Stimulated activated CD4-positive, alpha-beta T cell treated with anti-CD3 and anti-CD28 coated beads, Interleukin-1b, Interleukin-23, amount 100 ng/mL, for 48 hours (primary cell): ENCODE measurements around the gene CD68.
A peak's percentile ranks its signal among the peaks of the same experiment; 100 is the strongest.
"Not testable (repeated sequence)": the region's sequence is repeated elsewhere in the genome, so short reads cannot be mapped to it uniquely, and the experiment has no call there.

Experiments
- DNase-seq: peaks from one replicate; pipeline ENCODE4 v3.0.0-alpha.2; 2020

The CD68 gene

DNA sequence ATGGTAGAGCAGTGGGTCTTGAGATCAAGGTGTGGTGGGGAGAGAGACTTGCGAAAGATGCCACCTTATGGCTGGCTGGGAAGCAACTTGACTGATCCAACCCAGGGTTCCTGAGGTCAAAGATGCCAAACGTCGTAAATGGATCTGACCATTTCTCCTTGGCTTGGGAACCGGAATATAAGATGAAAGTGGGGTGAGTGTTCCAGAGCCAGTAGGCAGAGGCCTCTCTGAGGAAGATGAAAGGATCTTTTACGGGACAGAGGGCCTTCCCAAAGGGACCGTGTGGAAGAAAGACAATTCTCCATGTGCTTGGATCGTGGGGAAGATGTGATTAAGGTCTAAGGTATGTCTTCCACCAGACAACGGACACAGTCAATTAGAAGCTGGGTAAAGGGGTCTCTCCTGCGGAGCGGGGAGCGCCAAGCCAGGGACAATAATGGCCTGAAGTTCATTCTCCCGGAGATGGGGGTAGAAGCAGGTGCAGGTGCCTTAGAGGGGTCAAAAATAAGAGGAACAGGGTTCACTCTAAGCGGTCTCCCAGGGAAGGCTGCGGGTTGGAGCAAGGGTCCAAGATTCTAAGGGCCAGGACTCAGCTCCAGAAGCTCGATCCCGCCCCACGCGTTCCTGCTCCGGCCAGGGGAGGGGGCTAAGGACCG lies 34.5 kb downstream of the CD68 start:
- DNase-seq = no peak

GRCh38 chr17:7614425-7615264 lies 35.2 kb downstream of the CD68 start, which contains the start of gene FXR2:
Gene FXR2, minus strand, starts transcription at chr17:7614897. Its CDS starts 365 bp downstream, at chr17:7614532.
- DNase-seq = peak; percentile 100

GRCh38 chr17:7615265-7615747 lies 35.9 kb downstream of the CD68 start:
- DNase-seq = no peak

GRCh38 chr17:7618608-7619007 lies 39.2 kb downstream of the CD68 start:
- DNase-seq = no peak

DNA sequence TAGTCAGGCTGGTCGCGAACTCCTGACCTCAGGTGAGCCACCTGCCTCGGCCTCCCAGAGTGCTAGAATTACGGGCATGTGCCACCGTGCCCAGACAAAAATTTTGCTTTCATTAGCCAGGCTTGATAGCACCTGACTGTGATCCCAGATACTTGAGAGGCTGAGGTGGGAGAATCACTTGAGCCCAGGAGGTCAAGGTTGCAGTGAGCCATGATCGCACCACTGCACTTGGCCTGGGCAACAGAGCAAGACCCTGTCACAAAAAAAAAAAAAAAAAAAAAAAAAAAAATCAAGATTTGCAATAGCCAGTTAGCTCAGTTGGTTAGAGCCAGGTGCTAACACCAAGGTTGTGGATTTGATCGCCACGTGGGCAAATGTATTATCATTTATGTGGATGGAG lies 41.4 kb downstream of the CD68 start:
- DNase-seq = no peak

DNA sequence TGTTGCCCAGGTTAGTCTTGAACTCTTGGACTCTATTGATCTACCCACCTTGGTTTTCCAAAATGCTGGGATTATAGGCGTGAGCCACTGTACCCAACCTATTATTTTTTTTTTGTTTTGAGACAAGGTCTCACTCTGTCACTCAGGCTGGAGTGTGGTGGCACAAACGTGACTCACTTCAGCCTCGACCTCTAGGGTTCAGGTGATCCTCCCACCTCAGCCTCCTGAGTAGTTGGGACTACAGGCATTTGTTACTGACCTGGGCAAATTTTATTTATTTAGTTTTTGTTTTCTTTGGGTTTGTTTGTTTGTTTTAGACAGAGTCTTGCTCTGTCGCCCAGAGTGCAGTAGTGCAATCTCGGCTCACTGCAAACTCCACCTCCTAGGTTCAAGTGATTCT lies 44.2 kb downstream of the CD68 start:
- no peak for DNase-seq

GRCh38 chr17:7625749-7626148 lies 46.3 kb downstream of the CD68 start:
- not testable (repeated sequence) for DNase-seq

- no peak for DNase-seq
Observed at GRCh38 chr17:7626307-7626706, 46.9 kb downstream of the CD68 start.

DNA sequence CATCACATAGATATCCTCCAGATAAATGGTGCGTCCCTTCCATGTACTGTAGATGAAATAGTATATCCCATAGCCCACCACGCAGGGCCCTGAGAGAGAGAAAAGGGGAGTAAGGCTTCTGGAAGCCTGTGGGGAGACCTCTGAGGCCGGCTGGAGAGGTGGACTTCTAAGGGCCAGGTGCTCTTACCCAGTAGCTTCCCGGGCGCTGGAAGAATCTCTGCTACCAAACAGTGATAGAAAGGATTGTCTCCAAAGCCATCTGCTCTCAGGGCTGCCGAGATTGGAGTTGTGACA lies 47.5 kb downstream of the CD68 start:
- DNase-seq = no peak

GRCh38 chr17:7627250-7628121 lies 48.0 kb downstream of the CD68 start, which contains the start of gene SAT2:
Gene SAT2, minus strand, starts transcription at chr17:7627821. Its CDS starts 186 bp downstream, at chr17:7627635.
- peak; percentile 84 for DNase-seq

DNA sequence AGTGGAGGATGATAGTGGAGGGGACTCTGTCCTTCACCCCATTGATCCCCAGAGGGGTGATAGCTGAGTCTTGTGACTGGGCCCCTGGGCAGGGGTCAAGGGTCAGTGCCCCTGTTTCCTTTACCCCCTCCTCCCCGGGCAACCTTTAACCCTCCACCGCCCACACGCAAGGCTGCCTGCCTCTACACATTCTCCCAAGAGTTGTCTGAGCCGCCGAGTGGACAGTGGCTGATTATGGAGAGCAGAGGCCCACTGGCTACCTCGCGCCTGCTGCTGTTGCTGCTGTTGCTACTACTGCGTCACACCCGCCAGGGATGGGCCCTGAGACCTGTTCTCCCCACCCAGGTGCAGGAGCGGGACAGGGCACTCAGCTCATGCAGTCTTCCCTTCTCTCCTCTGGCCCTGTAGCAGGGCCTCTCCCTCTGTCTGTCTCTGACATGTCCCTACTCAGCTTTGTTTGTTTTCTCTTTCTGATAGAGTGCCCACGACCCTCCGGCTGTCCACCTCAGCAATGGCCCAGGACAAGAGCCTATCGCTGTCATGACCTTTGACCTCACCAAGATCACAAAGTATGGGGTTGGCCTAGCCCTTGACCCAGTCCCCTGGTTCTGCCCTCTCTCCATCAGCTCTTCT lies 50.6 kb downstream of the CD68 start, which contains the start of gene SHBG:
Gene SHBG (plus strand): TSS at position 197 of the 633 bp plus-strand sequence. CDS start 38 bp downstream, at position 235.
- DNase-seq = no peak
